Embryonic facial prominence (tissue), 1 donor: ENCODE results near the gene AATK.

Experiments
- DNase-seq: peaks from one replicate; pipeline ENCODE4 v3.0.0-alpha.2; 2016; ENCODE audit errors: extremely low spot score

The AATK gene

GRCh38 chr17:81071761-81072741 lies 94.0 kb downstream of the AATK start:
- DNase-seq, result no peak

- DNase-seq, result no peak
Observed at GRCh38 chr17:81070541-81071246, 95.3 kb downstream of the AATK start.

GRCh38 chr17:81069135-81069645 lies 96.8 kb downstream of the AATK start:
- no peak for DNase-seq

GRCh38 chr17:81068411-81069134 lies 97.4 kb downstream of the AATK start:
- no peak for DNase-seq

- no peak for DNase-seq
Observed at GRCh38 chr17:81067391-81067811, 98.6 kb downstream of the AATK start.
